Uterus (tissue), 4 donors: ENCODE data around the gene DNAJC27. TPM values are rescaled to one million over a fixed set of nuclear protein-coding genes. Genes with fewer than 3 reads are reported as not detected.

Source experiments
- DNase-seq, 2 donors: peaks; one replicate each; pipeline ENCODE4 v3.0.0-alpha.2; 2019 to 2020
- H3K27ac ChIP-seq, 2 donors: fragments of 200-600 bp; sonication (generic); 1 replicate in 1 of 2; 2 replicates in 1 of 2; pipeline ENCODE4 v1.5.1; 2016 to 2018
- H3K27me3 ChIP-seq, 2 donors: fragments of 200-600 bp; sonication (generic); one replicate each; pipeline ENCODE4 v1.5.1; 2018 to 2019; ENCODE audit warnings: control low read depth in 1 of 2
- H3K36me3 ChIP-seq, 2 donors: fragments of 200-600 bp; sonication (generic); one replicate each; pipeline ENCODE4 v1.5.1; 2019; ENCODE audit warnings: control low read depth in 1 of 2
- H3K4me1 ChIP-seq, 2 donors: fragments of 200-600 bp; sonication (generic); one replicate each; pipeline ENCODE4 v1.5.1; 2018 to 2019; ENCODE audit warnings: control low read depth in 1 of 2
- H3K4me3 ChIP-seq, 2 donors: fragments of 200-600 bp; sonication (generic); 1 replicate in 1 of 2; 2 replicates in 1 of 2; pipeline ENCODE4 v1.5.1; 2018 to 2019; ENCODE audit warnings: mild to moderate bottlenecking in 1 of 2
- H3K9me3 ChIP-seq, 2 donors: fragments of 200-600 bp; sonication (generic); one replicate each; pipeline ENCODE4 v1.5.1; 2019; ENCODE audit warnings: control low read depth in 1 of 2
- POLR2A ChIP-seq, 2 donors: fragments of 450-650 bp; IDR thresholded peaks; one replicate each; pipeline ENCODE4 v1.6.1; 2016; ENCODE audit warnings: antibody characterized with exemption in 2 of 2, mild to moderate bottlenecking in 1 of 2, moderate library complexity in 1 of 2
- intact Hi-C: fragments of 100-400 bp; cut with DNase I; formaldehyde crosslinking; loops from one replicate; pipeline ENCODE4 v1.15.1; 2023; ENCODE audit warnings: low total_unique reads
- total RNA-seq, 4 donors: library from RNA; depleted of rRNA in 3 of 4; stranded (reverse); fragments of >200 nt in 3 of 4; gene quantifications; one replicate each; pipeline versions ENCODE4 v1.1.0 to v1.2.4, GENCODE V29; 2014 to 2023
- TF ChIP-seq, protein P1 (sequence below), 4 experiments: fragments of 200-600 bp in 2 of 4; fragments of 450-650 bp in 2 of 4; sonication (generic) in 2 of 4; IDR thresholded peaks; one replicate each; pipeline ENCODE4 v1.5.1; 2016 to 2019; ENCODE audit warnings: antibody characterized with exemption in 4 of 4, mild to moderate bottlenecking in 2 of 4, moderate library complexity in 1 of 4
- donor health status: DM: yes; HTN: yes; CAD: no.

Gene DNAJC27
- total RNA-seq, 4 donors from 2014 or later, result 3.1 to 15.3 (median 7.8) TPM

DNA sequence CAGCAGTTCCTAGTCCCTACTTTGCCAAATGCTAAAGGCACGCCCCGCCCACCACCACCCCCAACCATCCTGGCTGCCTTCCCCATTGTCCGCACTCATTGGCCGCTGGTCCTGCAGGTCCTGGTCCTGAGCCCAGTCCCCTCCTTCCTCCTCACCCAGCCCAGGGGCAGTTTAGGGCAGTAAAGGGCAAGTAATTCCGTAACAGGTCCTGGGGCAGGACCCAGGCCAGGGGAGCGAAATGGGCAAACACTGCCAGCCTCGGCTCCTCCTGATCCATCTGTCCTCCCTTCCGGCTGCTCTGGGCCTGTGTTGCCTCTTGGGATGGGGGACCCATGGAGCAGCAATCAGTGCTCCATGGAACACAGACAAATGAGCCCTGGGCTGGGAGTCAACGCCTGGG is 57.8 kb downstream of the DNAJC27 start:
- TF ChIP-seq, protein P1, sequence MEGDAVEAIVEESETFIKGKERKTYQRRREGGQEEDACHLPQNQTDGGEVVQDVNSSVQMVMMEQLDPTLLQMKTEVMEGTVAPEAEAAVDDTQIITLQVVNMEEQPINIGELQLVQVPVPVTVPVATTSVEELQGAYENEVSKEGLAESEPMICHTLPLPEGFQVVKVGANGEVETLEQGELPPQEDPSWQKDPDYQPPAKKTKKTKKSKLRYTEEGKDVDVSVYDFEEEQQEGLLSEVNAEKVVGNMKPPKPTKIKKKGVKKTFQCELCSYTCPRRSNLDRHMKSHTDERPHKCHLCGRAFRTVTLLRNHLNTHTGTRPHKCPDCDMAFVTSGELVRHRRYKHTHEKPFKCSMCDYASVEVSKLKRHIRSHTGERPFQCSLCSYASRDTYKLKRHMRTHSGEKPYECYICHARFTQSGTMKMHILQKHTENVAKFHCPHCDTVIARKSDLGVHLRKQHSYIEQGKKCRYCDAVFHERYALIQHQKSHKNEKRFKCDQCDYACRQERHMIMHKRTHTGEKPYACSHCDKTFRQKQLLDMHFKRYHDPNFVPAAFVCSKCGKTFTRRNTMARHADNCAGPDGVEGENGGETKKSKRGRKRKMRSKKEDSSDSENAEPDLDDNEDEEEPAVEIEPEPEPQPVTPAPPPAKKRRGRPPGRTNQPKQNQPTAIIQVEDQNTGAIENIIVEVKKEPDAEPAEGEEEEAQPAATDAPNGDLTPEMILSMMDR (IDR thresholded peaks at IDR 0.05), result no peak
- TF ChIP-seq POLR2A (IDR thresholded peaks at IDR 0.05), result no peak
- Histone ChIP-seq H3K27me3 (no peaks in the 10 kb centered on the region), H3K36me3 (no peaks in the 10 kb centered on the region), H3K4me3 (no peak overlapping the region), H3K9me3 (no peaks in the 10 kb centered on the region), H3K27ac (no peak overlapping the region), H3K4me1 (peaks cover 0 to 11% of the 10 kb centered on the region in 2 donors)
- intact Hi-C loops, result no loop called here
- DNase-seq, result no peak

- intact Hi-C loops, result no loop called here
- no peak for DNase-seq
- Histone ChIP-seq H3K36me3 (no peaks in the 10 kb centered on the region), H3K4me3 (no peak overlapping the region), H3K27ac (no peak overlapping the region), H3K27me3 (no peaks in the 10 kb centered on the region), H3K9me3 (no peaks in the 10 kb centered on the region), H3K4me1 (peaks cover 0 to 4% of the 10 kb centered on the region in 2 donors)
- TF ChIP-seq, protein P1 (IDR thresholded peaks at IDR 0.05), result no peak
- no peak for TF ChIP-seq POLR2A (IDR thresholded peaks at IDR 0.05)
Measured at GRCh38 chr2:24912986-24913385, 58.8 kb downstream of the DNAJC27 start.

DNA sequence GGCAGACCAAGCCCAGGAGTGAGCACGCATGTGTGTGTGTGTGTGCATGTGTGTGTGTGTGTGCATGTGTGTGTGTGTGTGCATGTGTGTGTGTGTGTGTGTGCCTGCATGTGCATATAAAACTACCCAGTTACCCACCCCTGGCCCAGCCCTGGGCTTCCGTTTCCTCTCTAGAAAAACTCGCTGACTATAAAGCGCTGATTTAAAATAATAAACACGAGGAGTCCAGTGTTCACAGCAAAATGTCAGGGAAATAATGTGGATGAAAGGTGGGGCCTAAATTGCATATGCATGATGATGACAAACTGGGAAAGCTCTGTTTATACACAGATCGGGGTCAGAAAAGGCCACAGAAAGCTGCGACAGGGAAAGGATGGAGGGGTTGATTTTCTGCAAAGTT is 59.2 kb downstream of the DNAJC27 start:
- peaks cover 0 to 4% of the 10 kb centered on the region in 2 donors for H3K4me1 ChIP-seq
- H3K4me3 ChIP-seq, result no peak overlapping the region
- no peaks in the 10 kb centered on the region for H3K36me3 ChIP-seq
- H3K27ac ChIP-seq, result no peak overlapping the region
- TF ChIP-seq, protein P1 (IDR thresholded peaks at IDR 0.05), result no peak
- no peak for TF ChIP-seq POLR2A (IDR thresholded peaks at IDR 0.05)
- DNase-seq, result no peak
- H3K9me3 ChIP-seq, result no peaks in the 10 kb centered on the region
- H3K27me3 ChIP-seq, result no peaks in the 10 kb centered on the region
- intact Hi-C loops, result no loop called here

DNA sequence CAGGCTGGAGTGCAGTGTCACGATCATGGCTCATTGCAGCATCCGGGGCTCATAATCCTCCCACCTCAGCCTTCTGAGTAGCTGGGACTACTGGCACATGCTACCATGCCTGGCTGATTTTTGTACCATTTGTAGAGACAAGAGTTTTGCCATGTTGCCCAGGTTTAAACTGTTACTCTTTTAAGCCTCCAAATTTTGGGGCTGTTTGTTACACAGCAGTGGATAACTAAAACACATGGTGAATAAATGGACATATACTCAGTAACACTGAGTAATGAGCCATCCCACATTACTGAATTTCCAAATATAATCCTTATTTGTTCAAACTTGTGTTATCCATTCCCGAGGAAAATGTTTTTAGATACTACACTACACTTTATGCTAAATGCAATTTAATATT is 61.5 kb downstream of the DNAJC27 start:
- H3K27ac ChIP-seq, result no peak overlapping the region
- intact Hi-C loops, result no loop called here
- no peak for TF ChIP-seq POLR2A (IDR thresholded peaks at IDR 0.05)
- TF ChIP-seq, protein P1 (IDR thresholded peaks at IDR 0.05), result no peak
- no peak overlapping the region for H3K4me3 ChIP-seq
- peaks cover 0 to 4% of the 10 kb centered on the region in 2 donors for H3K4me1 ChIP-seq
- no peaks in the 10 kb centered on the region for H3K36me3 ChIP-seq
- no peaks in the 10 kb centered on the region for H3K9me3 ChIP-seq
- H3K27me3 ChIP-seq, result no peaks in the 10 kb centered on the region
- no peak for DNase-seq

- no peaks in the 10 kb centered on the region for H3K27me3 ChIP-seq
- H3K9me3 ChIP-seq, result no peaks in the 10 kb centered on the region
- peaks cover 0 to 4% of the 10 kb centered on the region in 2 donors for H3K4me1 ChIP-seq
- intact Hi-C loops, result no loop called here
- no peak for TF ChIP-seq POLR2A (IDR thresholded peaks at IDR 0.05)
- TF ChIP-seq, protein P1 (IDR thresholded peaks at IDR 0.05), result no peak
- no peak for DNase-seq
- no peaks in the 10 kb centered on the region for H3K36me3 ChIP-seq
- H3K4me3 ChIP-seq, result no peak overlapping the region
- no peak overlapping the region for H3K27ac ChIP-seq
Measured at GRCh38 chr2:24909555-24910177, 62.1 kb downstream of the DNAJC27 start.
